GM19463 (cell line): ENCODE results near the gene VSNL1.
"Not testable (repeated sequence)": the region's sequence is repeated elsewhere in the genome, so short reads cannot be mapped to it uniquely, and the experiment has no call there.

Experiments used
- ATAC-seq: cut with Tn5 transposase; IDR thresholded peaks from one replicate; pipeline ENCODE4 v1.9.1; 2021; ENCODE audit warnings: mild to moderate bottlenecking, moderate library complexity; ENCODE audit not compliant: unreplicated experiment

The VSNL1 gene

DNA sequence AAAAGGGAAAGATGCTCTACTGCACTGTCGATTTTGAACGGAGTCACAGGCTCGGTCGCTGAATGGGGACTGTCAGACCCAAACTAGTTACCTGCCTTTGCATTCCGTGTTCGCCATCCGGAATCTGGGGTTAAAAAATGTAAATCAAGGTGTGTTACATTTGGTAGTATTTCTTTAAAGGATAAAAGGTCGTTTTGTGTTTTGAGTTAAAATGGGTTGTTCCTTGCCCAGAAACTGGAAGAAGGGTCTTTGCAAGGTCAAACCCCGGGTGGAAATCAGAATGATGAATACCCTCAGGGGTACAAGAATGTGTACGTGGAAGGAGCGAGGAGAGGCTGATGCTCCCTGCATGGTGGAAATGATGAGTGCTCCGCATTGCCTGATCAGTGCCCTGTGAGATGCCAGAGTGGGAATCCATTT, 1.0 kb downstream of the VSNL1 start:
- ATAC-seq, result no peak

GRCh38 chr2:17542471-17542870, 2.0 kb downstream of the VSNL1 start:
- ATAC-seq, result no peak

GRCh38 chr2:17543131-17543660, 2.7 kb downstream of the VSNL1 start:
- ATAC-seq, result no peak

- no peak for ATAC-seq
These were observed 3.4 kb downstream of the VSNL1 start for GRCh38 chr2:17543848-17544247.

DNA sequence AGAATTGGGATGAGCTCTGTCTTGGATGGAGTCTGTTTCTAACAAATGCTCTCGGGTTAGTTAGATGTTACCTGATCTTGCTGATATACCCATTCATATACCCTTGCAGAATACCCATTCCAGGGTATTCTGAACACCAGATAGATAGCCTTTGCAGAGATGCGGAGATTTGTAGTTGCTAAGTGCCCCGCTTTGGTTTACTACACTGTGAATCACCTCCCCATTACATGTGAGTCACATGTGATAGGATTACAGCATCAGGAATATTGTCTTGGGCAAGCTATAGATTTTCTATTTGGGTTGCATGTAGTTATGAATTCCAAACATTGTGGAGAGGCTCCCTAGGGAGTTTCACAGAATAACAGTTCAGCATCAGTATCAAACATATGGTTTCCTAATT, 3.8 kb downstream of the VSNL1 start:
- ATAC-seq, result no peak

- ATAC-seq, result no peak
These were observed 5.5 kb downstream of the VSNL1 start for GRCh38 chr2:17545680-17546613.

- ATAC-seq, result no peak
These were observed 6.7 kb downstream of the VSNL1 start for GRCh38 chr2:17547237-17547636.

GRCh38 chr2:17547737-17548136, 7.2 kb downstream of the VSNL1 start:
- no peak for ATAC-seq

DNA sequence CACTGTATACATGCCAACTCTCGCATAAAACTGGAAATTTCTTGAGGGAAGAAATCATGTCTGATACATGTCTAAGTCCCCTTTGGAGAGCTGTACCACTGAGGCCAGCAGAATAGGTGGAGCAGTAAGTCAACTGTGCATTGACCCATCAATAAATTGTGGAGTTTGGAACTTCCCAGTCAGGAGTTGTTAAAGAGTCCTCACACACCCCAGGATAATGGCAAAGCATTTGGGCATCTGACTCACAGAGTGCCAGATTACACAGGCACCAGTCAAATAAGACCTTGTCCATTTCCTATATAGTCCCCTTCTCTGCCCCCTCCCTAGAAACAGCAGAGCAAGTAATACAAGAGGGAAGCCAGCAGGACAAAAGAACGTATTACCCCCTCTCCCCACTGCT, 10.4 kb downstream of the VSNL1 start:
- ATAC-seq, result no peak

DNA sequence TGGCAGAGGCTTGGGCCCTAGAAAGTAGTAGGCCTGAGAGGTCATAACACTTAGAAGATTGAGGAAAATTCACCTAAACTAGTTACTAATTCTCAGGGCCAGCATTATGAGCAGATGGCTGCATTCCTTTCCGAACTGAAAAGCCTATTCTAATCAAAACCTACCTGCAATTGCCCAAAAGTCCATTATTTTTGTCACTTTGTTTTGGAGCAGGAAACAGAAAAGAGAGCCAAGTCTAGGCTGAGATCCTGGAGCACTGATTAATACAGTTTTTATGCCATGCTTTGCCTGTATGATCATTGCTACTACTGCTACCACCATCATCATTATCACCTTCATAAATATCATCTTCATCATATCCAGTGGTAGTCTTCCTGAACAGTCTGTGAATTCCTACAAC, 14.7 kb downstream of the VSNL1 start:
- no peak for ATAC-seq

GRCh38 chr2:17557596-17557995, 17.1 kb downstream of the VSNL1 start:
- no peak for ATAC-seq

DNA sequence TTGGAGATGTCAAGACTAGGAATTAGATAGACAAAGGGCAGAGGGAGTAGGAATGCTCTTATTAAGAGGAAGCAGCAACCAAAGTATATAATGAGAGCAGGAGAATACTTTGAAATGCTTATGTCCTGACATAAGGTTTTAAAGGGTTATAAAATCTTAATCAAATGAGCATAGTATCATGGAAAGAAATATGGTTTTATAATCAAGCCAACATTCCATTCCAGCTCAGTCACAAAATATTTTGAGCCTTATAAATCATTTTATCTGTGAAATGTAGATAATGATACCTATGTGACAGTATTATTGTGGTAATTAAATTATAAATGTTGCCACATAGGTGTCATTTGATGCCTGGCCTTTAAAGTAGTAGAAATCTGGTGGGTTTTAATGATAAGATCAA, 17.6 kb downstream of the VSNL1 start:
- no peak for ATAC-seq

DNA sequence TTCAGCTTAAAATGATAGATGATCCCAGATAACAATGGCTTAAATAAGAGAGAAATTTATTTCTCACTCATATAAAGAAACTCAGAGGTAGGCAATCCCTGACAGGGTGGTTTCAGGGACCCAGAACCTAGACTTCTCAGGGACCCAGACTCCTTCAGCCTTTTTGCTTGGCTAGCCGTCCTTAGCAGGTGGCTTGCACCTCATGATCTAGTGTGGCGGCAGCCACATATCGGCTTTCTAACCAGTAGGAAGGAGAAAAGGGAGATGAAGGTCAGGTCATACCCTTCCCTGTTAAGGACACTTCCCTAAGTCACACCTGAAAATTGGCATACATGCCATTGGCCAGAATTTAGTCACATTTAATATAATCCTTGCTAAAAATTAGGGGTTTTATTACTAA, 18.4 kb downstream of the VSNL1 start:
- no peak for ATAC-seq

GRCh38 chr2:17565726-17566125, 25.2 kb downstream of the VSNL1 start:
- not testable (repeated sequence) for ATAC-seq

- no peak for ATAC-seq
These were observed 31.2 kb downstream of the VSNL1 start for GRCh38 chr2:17571681-17572080.

GRCh38 chr2:17573085-17573803, 32.7 kb downstream of the VSNL1 start:
- no peak for ATAC-seq

DNA sequence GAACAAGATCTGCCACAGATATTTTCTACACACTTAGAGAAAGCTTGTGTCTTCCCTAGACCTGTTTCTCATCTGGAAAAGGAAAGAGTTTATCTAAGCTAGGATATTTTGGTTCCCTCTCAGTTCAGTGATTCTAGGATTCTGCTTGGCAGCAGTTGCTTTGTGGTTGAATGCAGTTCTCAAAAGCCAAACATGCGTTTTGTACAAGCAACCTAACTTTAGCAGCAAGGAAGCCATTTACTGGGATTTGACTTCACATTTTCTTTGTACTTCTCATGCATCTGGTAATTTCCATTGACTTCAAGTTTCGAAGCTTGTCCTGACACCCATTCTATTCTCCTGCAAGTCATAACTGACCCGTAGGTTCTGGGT, 33.3 kb downstream of the VSNL1 start:
- no peak for ATAC-seq

DNA sequence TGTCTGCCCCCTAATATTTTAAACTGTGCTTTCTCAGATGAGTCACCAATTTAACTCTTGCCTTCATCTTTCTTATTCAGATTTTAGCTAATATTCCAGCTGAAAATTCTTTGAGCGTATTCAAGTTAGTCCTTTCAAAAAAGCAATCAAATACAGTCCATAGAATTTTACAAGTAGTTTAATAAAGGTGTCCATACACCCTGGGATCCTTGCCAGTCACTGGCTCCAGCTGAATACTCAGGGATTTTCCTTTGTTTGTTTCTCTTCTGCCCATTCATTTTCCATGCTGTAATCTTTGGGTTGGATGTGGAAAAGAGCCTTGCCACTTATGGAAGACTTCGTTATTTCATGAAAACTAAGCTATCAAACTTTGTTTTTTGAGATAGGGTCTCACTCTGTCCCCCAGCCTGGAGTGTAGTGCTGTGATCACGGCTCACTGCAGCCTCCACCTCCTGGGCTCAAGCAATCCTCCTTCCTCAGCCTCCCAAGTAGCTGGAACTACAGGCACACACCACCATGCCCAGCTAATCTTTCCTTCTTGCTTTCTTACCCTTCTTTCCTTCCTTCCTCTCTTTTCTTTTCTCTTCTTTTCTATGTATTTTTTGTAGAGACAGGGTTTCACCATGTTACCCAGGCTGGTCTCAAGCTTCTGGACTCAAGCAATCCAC, 34.0 kb downstream of the VSNL1 start:
- no peak for ATAC-seq

GRCh38 chr2:17576802-17577201, 36.3 kb downstream of the VSNL1 start:
- no peak for ATAC-seq

DNA sequence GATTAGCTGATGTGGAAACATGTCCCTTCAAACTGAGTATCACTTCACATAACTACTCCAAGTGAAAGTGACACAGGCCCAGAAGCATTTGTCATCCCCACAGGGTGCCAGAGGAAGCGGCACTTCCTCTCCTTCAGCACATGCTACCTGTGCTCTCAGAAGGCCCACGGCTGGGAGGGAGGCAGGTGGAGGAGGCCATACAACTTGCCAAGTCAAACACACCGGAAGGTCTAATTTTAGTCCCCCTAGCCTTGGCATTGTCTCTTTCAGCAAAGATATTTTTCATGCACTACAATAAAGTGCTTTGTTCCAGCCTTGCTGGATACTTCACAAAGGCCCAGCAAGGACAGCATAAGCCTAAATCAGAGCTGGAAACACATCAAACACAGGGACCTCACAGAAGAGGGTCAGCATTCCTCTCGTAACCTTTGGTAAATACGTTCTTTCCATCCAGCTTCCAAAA, 38.0 kb downstream of the VSNL1 start:
- ATAC-seq, result peak; percentile 77

- no peak for ATAC-seq
These were observed 39.3 kb downstream of the VSNL1 start for GRCh38 chr2:17579605-17580318.
